IPS-15b (cell line): ENCODE data around the gene NCBP3.

Experiments
- H3K27me3 ChIP-seq: one replicate; pipeline ENCODE4 v1.6.1; 2013; ENCODE audit warnings: low read length; ENCODE audit not compliant: control insufficient read depth, insufficient read depth
- H3K36me3 ChIP-seq: one replicate; pipeline ENCODE4 v1.6.1; 2013; ENCODE audit warnings: low read length; ENCODE audit not compliant: control insufficient read depth, insufficient read depth
- H3K4me1 ChIP-seq: one replicate; pipeline ENCODE4 v1.6.1; 2013; ENCODE audit warnings: mild to moderate bottlenecking, low read length; ENCODE audit not compliant: control insufficient read depth, insufficient read depth
- H3K4me3 ChIP-seq: one replicate; pipeline ENCODE4 v1.5.1; 2013; ENCODE audit warnings: low read depth, low read length
- H3K9ac ChIP-seq: one replicate; pipeline ENCODE4 v1.6.1; 2013; ENCODE audit warnings: low read depth, mild to moderate bottlenecking, low read length
- H3K9me3 ChIP-seq: one replicate; pipeline ENCODE4 v1.6.1; 2013; ENCODE audit warnings: mild to moderate bottlenecking, low read length; ENCODE audit not compliant: control insufficient read depth, insufficient read depth

Gene NCBP3

DNA sequence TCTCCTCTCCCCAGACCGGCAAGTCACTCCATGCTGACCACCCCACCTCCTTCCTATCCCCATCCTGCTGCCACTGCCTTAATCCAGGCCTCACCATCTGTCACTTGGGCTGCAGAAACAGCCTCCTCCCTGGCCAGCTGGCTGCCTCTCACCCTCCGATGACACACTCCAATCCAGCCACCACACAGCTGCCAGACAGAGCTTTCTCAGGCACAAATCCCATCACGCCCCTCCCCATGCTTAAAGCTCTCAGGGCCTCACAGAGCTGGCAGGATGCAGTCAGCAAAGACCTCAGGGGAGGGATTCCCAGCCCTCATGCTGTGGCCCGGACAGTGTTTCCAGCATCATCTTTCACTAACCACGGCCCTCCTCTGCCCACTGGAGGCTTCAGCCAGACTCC is 33.1 kb upstream of the NCBP3 start:
- Histone ChIP-seq H3K4me3 (no peak overlapping the region), H3K36me3 (peaks cover 23% of the 10 kb centered on the region)

DNA sequence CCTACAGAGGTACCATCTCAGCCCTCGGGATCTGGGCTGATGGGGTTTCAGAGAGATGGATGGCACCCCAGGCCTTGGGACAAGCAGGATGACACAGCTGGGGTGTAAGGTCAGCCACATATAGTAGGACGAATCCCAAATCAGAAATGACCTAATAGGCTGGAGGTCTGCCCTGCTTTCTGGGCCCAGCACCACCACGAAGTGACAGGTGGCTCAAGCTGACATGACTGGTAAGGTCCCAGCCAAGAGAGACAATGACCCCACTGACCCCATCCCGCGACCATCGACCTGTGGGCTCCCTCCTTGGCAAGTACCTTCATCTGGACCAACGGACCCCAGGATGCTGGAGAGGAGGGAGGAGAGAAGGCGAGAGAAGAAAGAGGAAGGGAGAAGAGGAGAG is 31.2 kb upstream of the NCBP3 start:
- H3K27me3 ChIP-seq: no peaks in the 10 kb centered on the region
- H3K4me3 ChIP-seq: no peak overlapping the region
- H3K9me3 ChIP-seq: no peaks in the 10 kb centered on the region
- no peak overlapping the region for H3K9ac ChIP-seq
- peaks cover 26% of the 10 kb centered on the region for H3K36me3 ChIP-seq
- H3K4me1 ChIP-seq: no peaks in the 10 kb centered on the region

More for the DNA sequence above, 33.1 kb upstream of the NCBP3 start:
- Histone ChIP-seq H3K9me3 (no peaks in the 10 kb centered on the region), H3K9ac (no peak overlapping the region), H3K4me1 (no peaks in the 10 kb centered on the region), H3K27me3 (no peaks in the 10 kb centered on the region)

DNA sequence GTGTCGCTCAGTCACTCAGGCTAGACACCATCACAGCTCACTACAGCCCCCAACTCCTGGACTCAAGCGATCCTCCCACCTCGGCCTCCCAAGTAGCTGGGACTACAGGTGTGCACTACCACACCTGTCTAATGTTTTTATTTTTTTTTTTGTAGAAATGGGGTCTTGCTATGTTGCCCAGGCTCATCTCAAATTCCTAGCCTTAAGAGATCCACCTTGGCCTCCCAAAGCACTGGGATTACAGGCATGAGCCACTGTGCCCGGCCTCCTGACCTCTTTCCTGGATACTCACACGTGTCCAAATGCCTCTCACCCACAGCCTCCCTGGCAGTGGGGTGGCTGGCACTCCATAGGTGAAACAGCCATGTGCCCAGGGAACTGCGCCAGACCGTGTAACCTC is 29.3 kb upstream of the NCBP3 start:
- Histone ChIP-seq H3K27me3 (no peaks in the 10 kb centered on the region), H3K9ac (no peak overlapping the region), H3K4me3 (no peak overlapping the region), H3K4me1 (no peaks in the 10 kb centered on the region), H3K36me3 (peaks cover 37% of the 10 kb centered on the region), H3K9me3 (no peaks in the 10 kb centered on the region)

DNA sequence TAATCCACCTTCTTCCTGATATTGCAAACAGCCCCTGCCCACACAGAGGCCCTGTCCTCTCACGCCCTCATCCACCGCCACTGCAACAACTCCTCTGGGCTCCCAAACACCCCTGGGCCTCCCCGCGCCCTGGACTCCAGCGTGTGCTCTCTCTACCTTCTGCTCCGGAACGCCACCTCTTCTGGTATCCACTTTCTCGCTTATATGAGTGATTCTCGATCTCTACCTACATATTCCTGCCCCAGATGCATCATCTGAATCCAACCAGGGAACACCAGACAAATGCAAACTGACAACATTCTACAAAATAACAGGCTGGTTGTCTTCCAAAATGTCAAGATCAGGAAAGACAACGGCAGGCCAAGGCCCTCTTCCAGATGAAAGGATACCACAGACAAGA is 27.8 kb upstream of the NCBP3 start:
- Histone ChIP-seq H3K4me3 (no peak overlapping the region), H3K27me3 (no peaks in the 10 kb centered on the region), H3K36me3 (peaks cover 44% of the 10 kb centered on the region), H3K4me1 (no peaks in the 10 kb centered on the region), H3K9me3 (no peaks in the 10 kb centered on the region), H3K9ac (no peak overlapping the region)

DNA sequence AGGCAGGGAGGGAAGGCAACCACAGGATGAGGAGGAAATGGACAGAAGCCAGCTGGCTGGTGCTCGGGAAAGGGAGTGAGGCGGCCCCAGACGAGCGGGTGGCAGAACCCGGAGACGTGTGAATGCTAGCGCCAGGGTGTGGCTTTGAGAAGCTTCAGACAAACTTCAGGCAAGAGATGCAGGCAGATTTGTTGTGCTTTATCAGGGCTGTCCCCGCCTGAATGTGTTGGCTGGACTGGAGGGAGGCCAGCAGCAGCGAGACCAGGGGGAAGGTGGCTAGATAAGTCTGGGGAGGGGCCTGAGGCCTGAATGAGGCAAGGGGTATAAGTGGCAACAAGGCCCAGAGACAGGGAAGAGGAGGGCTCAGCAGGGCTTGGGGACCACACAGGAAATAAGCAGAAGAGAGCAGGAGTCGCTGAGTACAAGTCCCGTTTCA is 24.8 kb upstream of the NCBP3 start:
- Histone ChIP-seq H3K36me3 (peaks cover 44% of the 10 kb centered on the region), H3K9ac (no peak overlapping the region), H3K27me3 (no peaks in the 10 kb centered on the region), H3K9me3 (no peaks in the 10 kb centered on the region), H3K4me1 (no peaks in the 10 kb centered on the region), H3K4me3 (no peak overlapping the region)

DNA sequence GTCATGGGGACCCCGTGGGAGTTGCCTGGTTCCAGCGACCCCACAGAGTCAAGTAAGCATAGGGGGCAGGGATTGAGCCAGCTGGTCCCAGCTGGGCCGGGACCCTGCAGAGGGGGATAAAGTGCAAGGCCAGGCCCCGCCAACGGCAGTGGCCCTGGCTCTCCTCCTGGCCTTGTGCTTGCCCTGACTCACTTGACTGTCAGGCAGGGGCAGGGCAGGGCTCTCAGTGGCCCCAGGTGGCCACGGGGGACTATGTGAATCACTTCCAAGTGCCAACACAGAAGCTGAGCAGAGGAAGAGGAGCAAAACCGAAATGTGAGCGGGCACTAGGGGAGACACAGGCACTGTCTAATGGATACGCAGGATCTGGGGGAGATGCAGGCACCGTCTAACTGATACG is 21.6 kb upstream of the NCBP3 start:
- Histone ChIP-seq H3K4me1 (no peaks in the 10 kb centered on the region), H3K9me3 (no peaks in the 10 kb centered on the region), H3K9ac (no peak overlapping the region), H3K4me3 (no peak overlapping the region), H3K27me3 (no peaks in the 10 kb centered on the region), H3K36me3 (peaks cover 33% of the 10 kb centered on the region)

DNA sequence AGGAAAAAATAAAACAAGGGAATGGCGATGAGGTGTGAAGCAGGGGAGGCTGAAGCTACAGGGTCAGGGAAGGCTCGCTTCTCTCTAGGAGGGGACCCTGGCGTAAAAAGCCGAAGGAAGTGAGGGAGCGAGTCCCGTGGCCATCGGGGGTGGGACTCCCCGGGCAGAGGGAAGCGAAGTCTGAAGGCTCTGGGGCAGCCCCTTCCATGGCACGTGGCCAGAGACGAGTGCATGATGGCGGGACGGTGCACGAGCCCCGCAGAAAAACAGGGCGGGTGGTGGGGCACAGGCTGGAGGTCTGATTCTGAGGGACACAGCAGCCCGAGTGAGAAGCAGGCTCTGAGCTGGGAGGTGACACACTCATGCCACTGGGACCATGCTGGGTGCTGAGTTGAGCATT is 21.1 kb upstream of the NCBP3 start:
- Histone ChIP-seq H3K4me3 (no peak overlapping the region), H3K9ac (no peak overlapping the region), H3K36me3 (peaks cover 29% of the 10 kb centered on the region), H3K9me3 (no peaks in the 10 kb centered on the region), H3K27me3 (no peaks in the 10 kb centered on the region), H3K4me1 (no peaks in the 10 kb centered on the region)

DNA sequence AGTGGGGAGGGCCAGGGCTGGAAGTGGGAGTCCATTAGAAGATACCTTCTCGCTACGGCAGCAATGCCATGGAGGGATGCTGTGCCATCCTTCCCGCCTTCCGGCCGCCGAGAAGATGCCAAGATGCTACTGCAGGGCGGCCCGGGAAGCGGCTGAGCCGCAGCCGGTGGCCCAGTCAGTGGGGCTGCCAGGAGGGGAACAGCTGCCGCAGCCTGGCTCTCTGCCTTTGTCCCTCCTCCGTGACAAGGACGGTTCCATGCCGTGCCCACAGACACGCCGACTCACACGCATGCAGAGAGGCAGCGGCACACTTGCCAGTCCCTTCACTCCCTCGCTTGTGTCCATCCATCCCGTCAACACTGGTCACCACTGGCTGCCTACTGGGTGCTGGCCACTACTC is 20.2 kb upstream of the NCBP3 start:
- Histone ChIP-seq H3K4me3 (no peak overlapping the region), H3K9me3 (no peaks in the 10 kb centered on the region), H3K36me3 (peaks cover 32% of the 10 kb centered on the region), H3K4me1 (no peaks in the 10 kb centered on the region), H3K27me3 (no peaks in the 10 kb centered on the region), H3K9ac (no peak overlapping the region)

DNA sequence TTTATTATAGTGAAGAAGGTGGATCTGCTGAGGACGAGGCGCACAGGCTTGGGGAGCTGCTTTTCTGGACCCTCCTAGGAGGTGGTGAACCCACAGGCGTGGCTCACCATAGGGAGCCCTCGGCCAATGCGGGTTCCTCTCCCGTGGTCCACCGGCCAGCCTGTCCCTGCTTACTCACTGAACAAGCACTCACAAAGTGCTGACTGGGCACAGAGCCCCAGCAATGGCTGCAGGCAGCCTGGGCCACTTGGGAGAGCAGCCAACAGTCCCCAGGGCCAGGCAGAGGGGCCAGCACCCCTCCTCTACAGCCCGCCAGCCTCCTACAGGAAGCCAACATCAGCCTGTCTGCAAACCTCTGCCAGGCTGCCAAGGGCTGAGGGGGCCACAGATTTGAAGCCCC is 19.1 kb upstream of the NCBP3 start:
- peaks cover 34% of the 10 kb centered on the region for H3K36me3 ChIP-seq
- H3K9ac ChIP-seq: no peak overlapping the region
- H3K9me3 ChIP-seq: no peaks in the 10 kb centered on the region
- no peaks in the 10 kb centered on the region for H3K4me1 ChIP-seq
- H3K27me3 ChIP-seq: no peaks in the 10 kb centered on the region
- H3K4me3 ChIP-seq: no peak overlapping the region

DNA sequence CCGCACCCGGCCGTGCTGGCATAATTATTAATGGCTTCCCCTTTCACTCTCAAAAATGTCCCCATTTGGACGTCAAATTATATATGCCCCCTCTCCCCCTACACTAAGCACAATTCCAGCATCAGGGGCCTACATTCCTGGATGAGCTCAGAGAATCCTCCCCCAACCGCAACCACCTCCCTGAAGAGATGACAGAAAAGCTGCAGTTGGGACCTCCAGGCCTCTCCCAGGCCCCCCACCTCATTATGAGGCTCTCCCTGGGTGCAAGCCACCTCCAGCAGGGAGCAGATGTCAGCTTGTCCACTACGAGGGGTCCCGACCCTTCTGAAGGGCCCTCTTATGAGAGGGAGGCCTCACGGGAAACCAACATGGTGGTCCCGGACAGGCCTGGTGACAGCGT is 18.5 kb upstream of the NCBP3 start:
- Histone ChIP-seq H3K9ac (no peak overlapping the region), H3K4me3 (no peak overlapping the region), H3K9me3 (no peaks in the 10 kb centered on the region), H3K4me1 (no peaks in the 10 kb centered on the region), H3K27me3 (no peaks in the 10 kb centered on the region), H3K36me3 (peaks cover 27% of the 10 kb centered on the region)

DNA sequence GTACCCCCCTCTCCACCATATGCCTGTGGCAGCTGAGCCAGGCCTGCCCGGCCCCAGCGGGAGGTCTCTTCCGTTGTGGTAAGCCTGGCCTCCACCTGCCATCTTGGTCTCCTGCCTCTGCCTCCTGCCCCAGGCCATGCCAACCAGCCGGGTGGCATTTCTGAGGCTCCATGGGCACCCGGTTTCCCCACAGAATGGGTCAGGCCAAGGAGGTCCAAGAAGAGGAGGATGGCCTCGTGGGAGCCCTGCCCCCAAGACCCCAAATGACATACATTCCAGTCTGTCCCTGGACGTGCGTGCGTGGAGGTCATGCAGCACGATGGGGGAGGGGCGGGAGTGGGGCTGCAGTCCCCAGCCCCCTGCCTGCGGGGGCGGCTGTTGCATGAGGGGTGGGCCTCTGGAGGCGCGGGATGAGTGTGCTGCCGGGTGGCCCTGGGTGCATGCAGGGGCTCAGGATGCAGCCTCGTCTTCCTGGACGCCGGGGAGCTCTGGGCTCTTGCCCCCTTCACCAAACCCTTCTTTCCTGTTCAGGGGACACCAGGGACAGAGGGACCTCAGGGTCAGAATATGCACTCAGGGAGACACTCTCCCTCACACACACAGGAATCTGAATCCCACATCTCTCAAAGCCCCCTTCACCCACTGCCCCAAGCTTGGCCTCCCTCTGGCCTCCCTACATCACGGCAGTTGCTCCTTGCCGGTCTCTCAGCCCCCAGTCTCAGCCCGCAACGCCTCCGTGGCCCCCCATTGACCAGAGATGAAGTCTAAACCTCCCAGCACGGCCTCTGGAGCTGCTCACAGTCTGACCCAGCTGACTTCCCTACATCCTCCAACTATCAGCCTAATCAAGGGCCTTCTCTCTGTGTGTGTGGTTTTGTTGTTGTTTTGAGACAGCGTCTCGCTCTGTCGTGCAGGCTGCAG is 16.0 kb upstream of the NCBP3 start:
- no peaks in the 10 kb centered on the region for H3K27me3 ChIP-seq
- H3K9me3 ChIP-seq: no peaks in the 10 kb centered on the region
- peaks cover 25% of the 10 kb centered on the region for H3K36me3 ChIP-seq
- H3K9ac ChIP-seq: no peak overlapping the region
- no peak overlapping the region for H3K4me3 ChIP-seq
- H3K4me1 ChIP-seq: no peaks in the 10 kb centered on the region

DNA sequence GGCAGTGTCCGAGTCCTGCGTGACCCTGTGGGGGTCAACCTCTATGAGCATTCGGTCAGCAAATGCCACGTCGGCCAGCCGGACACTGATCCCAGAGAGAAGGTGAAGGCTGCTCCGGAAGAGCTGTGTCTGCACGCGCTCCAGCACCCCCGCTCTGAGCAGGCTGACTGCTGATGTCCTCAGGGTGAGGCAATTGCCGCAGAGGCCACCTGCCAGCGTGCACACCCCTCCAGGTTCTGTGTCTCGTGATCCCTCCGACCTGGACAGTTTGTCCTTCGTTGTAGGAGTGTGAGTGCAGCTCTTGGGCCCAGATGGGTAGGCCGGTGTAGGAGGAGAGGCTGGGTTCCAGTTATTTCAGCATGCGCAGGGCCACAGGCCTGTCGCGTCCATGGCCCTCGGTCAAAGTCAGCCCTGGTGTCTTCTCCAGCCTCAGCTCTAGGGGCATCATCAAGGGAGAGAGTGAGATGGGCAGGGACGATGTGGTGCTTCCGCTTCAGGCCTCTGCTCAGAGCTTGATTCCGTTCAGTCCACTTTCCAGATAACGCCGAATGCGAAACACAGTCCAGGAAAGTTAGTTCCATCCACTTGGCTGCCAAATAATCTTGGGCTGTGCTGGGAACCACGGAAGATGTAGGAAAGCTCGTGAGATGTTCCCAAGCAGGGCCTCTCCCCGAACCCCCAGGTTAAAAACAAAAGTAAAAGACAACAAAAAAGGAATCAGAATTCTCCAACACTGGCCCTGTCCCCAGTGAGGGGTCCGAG is 15.1 kb upstream of the NCBP3 start:
- Histone ChIP-seq H3K36me3 (peaks cover 22% of the 10 kb centered on the region), H3K9me3 (no peaks in the 10 kb centered on the region), H3K4me1 (no peaks in the 10 kb centered on the region), H3K27me3 (no peaks in the 10 kb centered on the region), H3K9ac (no peak overlapping the region), H3K4me3 (no peak overlapping the region)
